ENCODE data around the gene OTOL1.
"Not testable (repeated sequence)": the region's sequence is repeated elsewhere in the genome, so short reads cannot be mapped to it uniquely, and the experiment has no call there.

The OTOL1 gene

GRCh38 chr3:161496508-161496907 lies at the start of gene OTOL1:
Gene OTOL1, plus strand, starts transcription at chr3:161496808. Its CDS starts 0 bp downstream, at chr3:161496808.
- DNase-seq, result no peak

DNA sequence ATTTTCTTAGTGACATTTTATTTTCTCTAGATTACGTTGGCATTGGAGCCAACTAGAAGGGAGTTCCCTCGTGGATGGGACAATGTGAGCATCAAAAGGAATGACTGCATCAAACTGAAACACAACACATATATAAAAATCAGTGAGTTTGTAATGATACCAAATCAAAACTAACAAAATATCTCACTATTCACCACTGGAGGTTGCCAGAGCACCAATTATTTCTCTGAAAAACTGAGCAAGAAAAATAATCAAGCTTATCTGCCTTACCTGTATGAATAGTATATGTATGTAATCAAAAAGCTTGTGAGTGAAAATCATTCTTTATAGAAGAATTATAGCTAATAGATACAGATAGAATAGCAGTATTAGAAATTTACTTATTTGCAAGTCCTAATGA lies 46.8 kb upstream of the OTOL1 start:
- no peak for DNase-seq

GRCh38 chr3:161452179-161452578 lies 44.4 kb upstream of the OTOL1 start:
- DNase-seq, result no peak

GRCh38 chr3:161454615-161455014 lies 42.0 kb upstream of the OTOL1 start:
- no peak for DNase-seq

- no peak for DNase-seq
Observed at GRCh38 chr3:161455962-161456361, 40.6 kb upstream of the OTOL1 start.

- DNase-seq, result no peak
Observed at GRCh38 chr3:161462138-161462537, 34.5 kb upstream of the OTOL1 start.

GRCh38 chr3:161471211-161471610 lies 25.4 kb upstream of the OTOL1 start:
- DNase-seq, result no peak

GRCh38 chr3:161474139-161474538 lies 22.5 kb upstream of the OTOL1 start:
- DNase-seq, result no peak

DNA sequence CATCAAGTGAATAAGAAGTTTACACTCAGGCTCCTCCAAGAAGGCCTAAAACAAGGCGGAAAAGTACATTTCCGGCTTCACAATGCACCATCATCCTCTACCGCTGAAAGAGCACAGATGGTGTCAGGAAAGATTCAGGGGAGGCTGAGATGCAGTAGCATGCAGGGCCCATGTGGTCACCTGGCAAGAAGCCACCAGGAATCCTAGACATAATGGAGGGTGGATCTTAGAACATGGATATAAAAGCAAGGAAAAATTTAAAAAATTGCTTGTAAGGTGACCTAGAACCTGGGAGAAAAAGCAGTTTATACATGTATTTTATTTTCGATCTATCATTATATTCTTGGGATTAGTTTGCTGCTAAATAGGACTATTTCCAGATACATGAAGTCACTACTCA lies 21.9 kb upstream of the OTOL1 start:
- DNase-seq, result no peak

DNA sequence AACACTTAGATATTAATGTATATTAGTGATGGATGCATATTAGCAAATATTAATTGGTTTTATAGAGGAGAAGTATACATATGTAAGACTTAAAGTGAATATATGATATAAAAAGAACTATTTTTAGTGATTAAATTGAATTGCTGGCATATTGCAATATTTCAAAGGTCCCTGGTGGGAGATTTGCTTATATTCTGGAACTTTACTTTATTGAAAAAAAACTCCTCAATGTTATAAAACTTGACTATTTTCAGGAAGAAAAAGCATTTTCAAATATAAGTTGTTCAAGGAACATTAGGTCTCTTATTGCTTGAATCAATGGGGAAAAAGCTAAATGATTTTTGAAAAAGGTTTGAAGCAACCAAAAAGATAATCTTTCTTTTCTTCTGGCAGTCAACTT lies 21.4 kb upstream of the OTOL1 start:
- no peak for DNase-seq

GRCh38 chr3:161475905-161476304 lies 20.7 kb upstream of the OTOL1 start:
- DNase-seq, result no peak

GRCh38 chr3:161484226-161484625 lies 12.4 kb upstream of the OTOL1 start:
- DNase-seq, result no peak

GRCh38 chr3:161488284-161488683 lies 8.3 kb upstream of the OTOL1 start:
- DNase-seq, result not testable (repeated sequence)

- no peak for DNase-seq
Observed at GRCh38 chr3:161489395-161489794, 7.2 kb upstream of the OTOL1 start.

DNA sequence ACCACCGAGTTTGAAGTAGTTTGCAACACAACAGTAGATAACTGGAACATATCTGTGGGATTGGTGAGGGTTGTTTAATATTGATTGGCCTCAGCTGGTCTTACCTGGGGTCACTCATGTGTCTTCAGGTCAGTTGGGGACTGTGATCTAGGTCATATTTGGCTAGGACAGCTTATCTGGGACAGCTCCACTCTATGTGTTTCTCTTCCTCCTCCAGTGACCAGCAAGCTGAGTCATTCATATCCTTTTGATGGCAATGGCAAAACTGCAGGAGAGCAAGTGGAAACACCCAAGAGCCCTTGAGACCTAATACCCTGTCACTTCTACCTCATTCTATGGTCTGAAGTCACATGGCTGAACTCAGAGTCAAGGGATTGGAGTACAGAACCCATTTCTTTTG lies 5.8 kb upstream of the OTOL1 start:
- not testable (repeated sequence) for DNase-seq

- DNase-seq, result no peak
Observed at GRCh38 chr3:161498259-161498921, 1.8 kb downstream of the OTOL1 start.

DNA sequence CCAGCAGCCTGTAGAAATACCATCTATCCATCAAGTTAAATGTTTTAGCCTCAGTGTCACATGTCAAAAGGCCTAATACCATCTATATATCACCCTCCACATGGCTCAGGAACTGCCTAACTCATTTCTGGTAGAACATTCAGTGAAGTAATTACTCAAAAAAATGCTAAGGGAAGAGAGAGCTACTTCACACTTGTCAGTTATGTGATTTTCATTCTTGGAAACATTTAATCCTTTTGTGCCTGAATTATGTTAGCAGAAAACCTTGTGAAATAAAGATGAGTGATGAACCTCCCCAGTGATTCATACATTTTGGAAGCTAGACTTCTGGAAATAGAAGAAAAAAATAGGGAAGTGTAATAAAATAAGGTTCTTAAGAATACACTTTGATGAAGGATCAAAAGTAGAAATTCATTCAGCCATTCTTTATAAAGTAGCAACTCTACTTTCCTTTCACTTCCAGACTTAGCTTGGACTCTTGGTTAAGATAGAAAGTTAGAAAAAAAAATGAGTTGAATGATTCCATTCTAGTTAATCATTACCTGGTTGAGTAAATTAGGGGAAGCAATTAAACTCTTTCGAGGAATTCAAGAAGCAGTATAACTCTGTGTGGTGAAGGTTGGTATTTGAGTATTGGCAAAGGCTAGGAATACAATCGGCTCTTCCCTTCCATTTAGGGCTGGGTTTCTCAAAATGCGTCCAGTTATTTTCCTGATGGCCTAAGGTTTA lies 3.6 kb downstream of the OTOL1 start:
- no peak for DNase-seq

DNA sequence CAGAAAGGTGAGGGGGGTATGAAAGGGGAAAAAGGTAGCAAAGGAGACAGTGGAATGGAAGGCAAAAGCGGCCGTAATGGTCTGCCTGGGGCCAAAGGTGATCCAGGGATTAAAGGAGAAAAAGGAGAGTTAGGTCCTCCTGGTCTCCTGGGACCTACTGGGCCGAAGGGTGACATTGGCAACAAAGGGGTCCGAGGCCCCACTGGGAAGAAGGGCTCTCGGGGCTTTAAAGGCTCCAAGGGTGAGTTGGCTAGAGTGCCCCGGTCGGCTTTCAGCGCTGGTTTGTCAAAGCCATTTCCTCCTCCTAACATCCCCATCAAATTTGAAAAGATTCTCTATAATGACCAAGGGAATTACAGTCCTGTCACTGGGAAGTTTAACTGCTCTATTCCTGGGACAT lies 6.7 kb downstream of the OTOL1 start:
- DNase-seq, result no peak

- no peak for DNase-seq
Observed at GRCh38 chr3:161508852-161509477, 12.4 kb downstream of the OTOL1 start.

DNA sequence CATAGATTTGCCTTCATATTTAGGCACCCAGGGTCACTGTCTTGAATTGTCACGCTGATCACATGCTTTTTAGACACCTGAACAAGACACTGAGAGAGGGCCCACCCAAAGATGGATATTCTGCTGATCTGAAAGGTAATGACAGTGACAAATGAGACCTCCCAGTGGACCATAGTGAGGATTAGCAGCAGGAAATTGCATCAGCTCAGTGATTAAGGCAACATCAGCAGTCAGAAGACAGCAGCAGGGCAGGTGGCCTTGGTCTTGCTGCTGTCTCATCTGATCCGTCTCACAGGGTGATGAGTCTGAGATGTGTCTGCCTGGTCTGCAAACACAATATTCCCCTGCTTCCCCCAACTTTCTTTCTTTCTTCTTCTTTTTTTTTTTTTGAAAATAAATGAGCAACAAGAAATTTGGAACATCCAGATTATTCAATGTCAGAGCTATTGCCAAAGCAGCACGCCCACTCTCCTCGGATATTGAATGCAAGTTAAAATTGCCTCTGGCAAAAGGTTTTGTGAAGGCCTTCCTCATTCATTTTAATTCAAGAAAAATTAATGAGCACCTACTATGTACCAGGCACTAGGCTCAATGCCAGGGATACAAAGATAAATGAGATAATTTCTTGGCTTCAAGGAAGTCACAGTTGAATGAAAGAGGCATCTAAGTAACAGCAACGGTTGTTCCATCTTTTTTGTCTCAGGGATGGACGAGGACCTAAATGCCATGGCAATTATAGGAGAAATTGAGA lies 14.1 kb downstream of the OTOL1 start:
- DNase-seq, result no peak

DNA sequence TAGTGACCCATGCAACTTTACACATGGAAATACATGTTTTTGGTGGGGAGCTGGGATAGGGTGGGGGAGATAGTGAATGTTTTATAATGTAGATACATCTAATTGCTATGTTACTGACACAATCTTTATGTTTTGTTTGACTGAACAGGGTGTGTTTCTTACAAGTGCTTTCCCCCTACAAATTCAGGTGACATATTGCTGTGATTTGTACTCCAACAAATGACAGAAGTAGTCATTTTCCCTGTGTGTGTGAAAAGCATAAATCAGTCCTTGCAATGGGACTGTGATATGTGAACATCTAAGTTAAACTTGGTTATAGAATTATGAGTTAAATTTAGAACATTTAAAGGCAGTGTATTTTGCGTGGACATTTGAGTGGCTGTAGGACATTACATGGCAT lies 27.3 kb downstream of the OTOL1 start:
- DNase-seq, result no peak

GRCh38 chr3:161531930-161532329 lies 35.3 kb downstream of the OTOL1 start:
- no peak for DNase-seq

DNA sequence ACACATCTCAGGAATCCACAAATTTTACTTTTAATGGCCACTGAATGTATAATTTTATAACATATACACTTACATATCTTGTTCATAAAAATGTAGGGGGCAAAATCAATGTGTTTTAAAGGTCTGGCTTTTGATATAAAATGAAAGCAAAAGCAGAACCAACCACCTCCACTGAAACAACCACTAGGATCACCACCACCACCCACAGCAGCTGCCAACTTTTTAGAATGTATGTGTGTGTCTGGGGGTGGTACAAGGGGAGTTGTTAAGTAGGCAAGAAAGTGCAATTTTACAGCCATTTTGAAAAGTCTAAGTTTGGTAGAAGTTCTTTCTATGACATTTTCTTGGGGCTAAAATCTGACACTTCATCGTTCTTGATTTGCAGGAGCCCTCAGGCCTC lies 44.0 kb downstream of the OTOL1 start:
- DNase-seq, result no peak

All from CD4-positive, alpha-beta T cell treated with Interleukin-6 for 4 hours (primary cell).